RCC 7860 (cell line): ENCODE measurements around the gene DKK1.

Experiments
- DNase-seq: peaks from one replicate; pipeline ENCODE4 v3.0.0-alpha.2; 2015; ENCODE audit warnings: low spot score
- FAIRE-seq: peaks from 2 replicates; lab custom pipeline; 2012; peaks lifted over from hg19 to GRCh38; lab: Jason Lieb, UNC

DKK1 gene, protein sequence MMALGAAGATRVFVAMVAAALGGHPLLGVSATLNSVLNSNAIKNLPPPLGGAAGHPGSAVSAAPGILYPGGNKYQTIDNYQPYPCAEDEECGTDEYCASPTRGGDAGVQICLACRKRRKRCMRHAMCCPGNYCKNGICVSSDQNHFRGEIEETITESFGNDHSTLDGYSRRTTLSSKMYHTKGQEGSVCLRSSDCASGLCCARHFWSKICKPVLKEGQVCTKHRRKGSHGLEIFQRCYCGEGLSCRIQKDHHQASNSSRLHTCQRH

GRCh38 chr10:52313933-52314821 is at the start of gene DKK1:
Gene DKK1, plus strand, starts transcription at chr10:52314281. Its CDS starts 154 bp downstream, at chr10:52314435.
- no peak for DNase-seq

DNA sequence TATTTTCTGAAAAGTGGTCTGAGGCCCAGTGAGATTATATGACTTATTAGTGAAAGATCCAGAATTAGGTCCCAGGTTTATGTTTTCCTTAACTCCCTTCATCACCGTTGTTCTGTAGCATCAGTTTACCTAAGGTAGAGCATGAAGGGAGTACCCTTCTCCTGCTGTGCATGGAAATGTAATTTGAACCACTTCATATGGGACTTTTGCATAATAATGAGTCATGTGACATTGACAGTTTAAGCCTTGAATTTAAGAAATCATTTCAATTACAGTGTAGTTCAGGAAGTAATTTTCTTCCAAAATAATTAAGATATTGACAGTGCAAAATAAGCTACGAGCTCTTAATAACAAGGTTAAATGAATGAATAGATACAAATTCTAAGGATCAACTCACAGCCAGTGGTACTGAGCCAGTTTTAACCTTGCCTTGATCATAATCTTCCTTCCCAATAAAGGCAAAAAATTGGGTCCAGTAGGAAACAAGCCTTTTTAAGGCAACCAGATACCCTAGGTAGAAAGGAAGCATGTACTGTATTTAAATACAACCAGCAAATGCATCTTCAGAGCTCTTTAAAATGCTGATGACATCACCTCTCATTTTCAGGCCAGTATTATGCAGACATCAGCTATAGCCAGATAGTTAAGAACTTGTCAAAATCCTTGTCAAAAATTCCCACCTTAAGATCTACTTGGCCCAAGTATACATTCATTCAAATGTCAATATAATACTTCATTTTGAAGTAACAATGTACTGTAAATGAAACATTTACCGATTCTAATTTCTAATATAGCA is 48.8 kb upstream of the DKK1 start:
- DNase-seq, result no peak
- FAIRE-seq, result no peak

More at GRCh38 chr10:52313933-52314821, at the start of gene DKK1:
- no peak for FAIRE-seq

DNA sequence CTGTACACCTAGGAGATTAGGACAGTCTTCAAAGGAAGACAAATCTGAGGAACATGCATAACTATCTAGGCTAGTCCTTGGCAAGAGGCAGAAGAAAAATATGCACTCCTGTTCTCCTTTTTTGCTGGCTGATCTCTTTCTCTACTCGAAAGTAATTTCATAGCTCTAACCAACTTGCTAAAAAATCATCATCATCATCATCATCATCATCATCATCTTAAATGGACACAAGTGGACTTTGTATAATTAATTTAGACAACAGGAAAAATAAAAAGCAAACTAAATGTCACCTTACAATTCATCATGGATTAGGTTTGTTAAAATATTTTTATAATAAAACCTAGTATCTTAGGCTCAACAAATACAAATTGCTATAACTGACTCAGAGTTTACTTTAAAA is 47.2 kb upstream of the DKK1 start:
- DNase-seq, result no peak
- no peak for FAIRE-seq

DNA sequence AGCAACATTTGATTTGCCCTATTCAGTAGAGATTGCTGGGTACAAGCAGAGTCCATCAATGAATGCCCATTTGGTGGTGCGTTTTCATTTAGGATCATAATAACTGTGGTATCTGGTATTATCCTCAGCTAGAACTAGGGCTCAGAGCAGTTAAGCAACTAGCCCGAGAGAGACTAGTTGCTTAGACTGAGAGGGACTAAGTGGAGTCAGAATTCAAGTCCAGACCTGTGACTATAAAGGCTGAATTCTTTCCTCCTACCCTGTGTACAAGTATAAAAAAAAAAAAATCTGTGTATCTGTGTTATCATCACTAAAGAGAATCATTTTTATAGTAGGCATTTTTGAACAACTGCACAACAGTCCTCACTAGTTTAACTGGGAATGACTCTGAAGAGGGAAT is 45.3 kb upstream of the DKK1 start:
- no peak for FAIRE-seq
- DNase-seq, result no peak

- DNase-seq (no peak), FAIRE-seq (no peak)
Measured at GRCh38 chr10:52269233-52269632, 44.8 kb upstream of the DKK1 start.

DNA sequence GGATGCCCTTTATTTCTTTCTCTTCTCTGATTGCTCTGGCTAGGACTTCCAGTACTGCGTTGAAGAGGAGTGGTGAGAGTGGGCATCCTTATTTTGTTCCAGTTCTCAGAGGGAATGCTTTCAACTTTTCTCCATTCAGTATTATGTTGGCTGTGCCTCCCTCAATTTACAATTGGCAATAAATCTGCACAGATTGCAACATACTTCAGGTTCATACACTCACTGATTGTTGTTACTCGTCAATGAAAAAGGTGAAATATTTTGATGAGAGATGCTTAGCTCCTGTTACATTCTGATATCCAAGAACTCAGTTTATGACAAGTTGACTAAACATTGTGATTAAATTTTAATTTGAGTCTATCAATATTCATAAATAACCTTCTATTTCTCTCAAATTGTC is 37.9 kb upstream of the DKK1 start:
- FAIRE-seq, result no peak
- no peak for DNase-seq

DNA sequence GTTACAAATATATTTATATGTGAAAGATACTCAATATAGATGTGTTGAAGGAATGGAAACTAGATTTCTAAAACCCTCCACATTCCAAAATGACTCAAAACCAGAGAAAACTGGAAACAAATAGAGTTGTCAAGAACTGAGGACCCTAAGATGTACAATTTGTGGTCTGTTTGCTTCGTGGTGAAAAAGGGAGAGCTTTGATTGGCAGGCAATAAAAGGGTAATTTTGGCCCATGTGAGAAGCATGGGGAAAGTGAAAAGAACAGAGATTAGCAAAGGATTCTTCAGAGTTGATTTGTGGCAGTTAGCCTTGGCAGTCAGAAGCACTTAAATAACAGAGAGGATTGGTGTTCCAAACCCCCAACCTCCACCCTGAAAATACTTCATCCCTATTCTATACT is 37.1 kb upstream of the DKK1 start:
- DNase-seq (no peak), FAIRE-seq (no peak)

DNA sequence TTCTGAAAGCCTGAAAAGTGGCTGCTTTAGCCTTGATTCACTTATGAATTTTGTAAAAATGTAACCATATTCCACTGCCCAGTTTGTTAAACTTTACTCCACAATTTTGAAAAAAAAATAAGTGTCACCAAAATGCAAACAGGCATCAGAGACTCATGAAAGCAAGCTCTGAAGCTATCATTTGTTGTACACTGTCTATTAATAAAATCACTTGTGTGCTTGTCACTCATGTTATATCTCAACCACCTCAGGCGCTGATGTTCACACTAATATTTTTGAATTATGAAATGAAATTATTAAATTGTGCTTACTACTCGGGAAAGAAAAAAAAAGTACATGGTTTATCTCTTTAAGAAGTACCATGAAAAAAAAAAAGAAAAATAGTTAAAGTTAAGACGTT is 34.5 kb upstream of the DKK1 start:
- no peak for DNase-seq

DNA sequence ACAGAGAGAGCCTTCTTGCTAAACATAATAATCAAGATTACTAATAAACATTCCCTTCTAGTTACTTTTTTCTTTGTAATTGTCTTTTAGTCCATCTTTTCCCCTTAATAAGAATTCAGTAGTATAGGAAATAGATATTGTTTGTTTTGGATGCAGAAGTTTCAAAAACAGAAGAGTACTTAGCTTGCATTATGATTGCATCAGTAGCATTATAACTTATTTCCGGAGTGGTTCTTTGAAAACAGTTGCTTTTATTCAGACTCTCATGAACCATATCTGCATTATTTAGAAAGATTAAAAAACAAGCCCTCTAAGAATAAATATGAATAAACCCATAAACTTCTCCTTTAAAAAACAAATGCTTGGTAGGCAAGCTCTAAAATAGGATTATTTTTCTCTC is 34.0 kb upstream of the DKK1 start:
- DNase-seq (no peak), FAIRE-seq (no peak)

More for the DNA sequence above, 34.5 kb upstream of the DKK1 start:
- FAIRE-seq, result no peak

GRCh38 chr10:52283174-52283573 is 30.9 kb upstream of the DKK1 start:
- DNase-seq (no peak), FAIRE-seq (no peak)

GRCh38 chr10:52284416-52285013 is 29.6 kb upstream of the DKK1 start:
- no peak for DNase-seq
- FAIRE-seq, result no peak

DNA sequence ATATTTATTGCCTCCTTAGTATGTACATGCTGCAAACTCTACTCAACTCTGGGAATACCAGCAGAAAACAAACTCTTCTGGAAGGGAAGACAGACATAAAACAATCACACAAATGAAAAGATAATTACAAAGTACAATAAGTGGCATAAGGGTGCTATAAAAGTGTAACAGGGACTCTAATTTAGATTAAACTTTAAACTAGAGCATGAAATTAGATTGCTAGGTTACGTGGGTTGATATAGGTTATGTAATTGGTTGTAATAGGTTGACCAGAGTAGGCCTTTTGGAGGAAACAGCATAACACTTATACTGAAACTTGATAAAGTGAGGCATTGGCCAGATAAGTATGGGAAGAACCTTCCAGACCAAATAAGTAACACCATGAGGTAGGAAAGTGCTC is 26.2 kb upstream of the DKK1 start:
- no peak for FAIRE-seq
- DNase-seq, result no peak

DNA sequence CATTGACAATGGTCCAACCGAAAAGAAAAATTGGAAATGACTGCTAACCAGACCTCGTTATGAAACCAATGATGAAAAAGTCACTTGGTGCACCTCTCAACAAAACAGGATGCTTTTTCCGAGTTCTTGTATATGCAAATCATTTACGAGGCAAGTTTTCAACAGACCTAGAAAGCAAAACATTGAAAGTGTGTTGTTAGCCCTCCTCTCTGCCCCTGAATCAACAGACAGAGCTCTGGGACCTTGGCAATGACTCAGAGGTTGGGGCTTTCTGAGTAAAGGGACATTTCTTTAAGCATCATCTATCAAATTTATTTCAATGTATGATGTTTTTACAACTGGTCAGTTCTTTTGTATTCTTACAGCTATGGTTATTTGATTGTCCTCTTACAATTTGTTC is 16.3 kb upstream of the DKK1 start:
- FAIRE-seq (no peak), DNase-seq (no peak)

GRCh38 chr10:52300599-52301277 is 13.3 kb upstream of the DKK1 start:
- no peak for DNase-seq
- FAIRE-seq, result no peak

- peak; percentile 53 for DNase-seq
- no peak for FAIRE-seq
Measured at GRCh38 chr10:52308251-52309031, 5.6 kb upstream of the DKK1 start.

DNA sequence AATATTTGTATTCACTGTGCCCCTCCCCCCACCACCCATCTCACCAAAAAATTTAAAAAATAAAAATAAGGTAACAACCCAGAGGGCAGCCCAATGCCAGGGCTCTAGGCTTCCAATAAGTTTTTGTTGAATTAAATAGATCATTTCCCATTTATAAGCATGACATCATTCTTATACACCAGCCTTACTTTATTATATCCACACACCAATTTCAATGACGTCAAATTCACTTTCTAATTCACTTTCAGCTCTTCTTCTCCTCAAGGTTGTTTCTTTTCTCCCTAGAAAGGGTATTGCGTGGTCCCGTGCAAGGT is 1.2 kb upstream of the DKK1 start:
- no peak for DNase-seq

GRCh38 chr10:52313256-52313932 is 687 bp upstream of the DKK1 start:
- FAIRE-seq (no peak), DNase-seq (no peak)

More for the DNA sequence above, 1.2 kb upstream of the DKK1 start:
- FAIRE-seq, result no peak

DNA sequence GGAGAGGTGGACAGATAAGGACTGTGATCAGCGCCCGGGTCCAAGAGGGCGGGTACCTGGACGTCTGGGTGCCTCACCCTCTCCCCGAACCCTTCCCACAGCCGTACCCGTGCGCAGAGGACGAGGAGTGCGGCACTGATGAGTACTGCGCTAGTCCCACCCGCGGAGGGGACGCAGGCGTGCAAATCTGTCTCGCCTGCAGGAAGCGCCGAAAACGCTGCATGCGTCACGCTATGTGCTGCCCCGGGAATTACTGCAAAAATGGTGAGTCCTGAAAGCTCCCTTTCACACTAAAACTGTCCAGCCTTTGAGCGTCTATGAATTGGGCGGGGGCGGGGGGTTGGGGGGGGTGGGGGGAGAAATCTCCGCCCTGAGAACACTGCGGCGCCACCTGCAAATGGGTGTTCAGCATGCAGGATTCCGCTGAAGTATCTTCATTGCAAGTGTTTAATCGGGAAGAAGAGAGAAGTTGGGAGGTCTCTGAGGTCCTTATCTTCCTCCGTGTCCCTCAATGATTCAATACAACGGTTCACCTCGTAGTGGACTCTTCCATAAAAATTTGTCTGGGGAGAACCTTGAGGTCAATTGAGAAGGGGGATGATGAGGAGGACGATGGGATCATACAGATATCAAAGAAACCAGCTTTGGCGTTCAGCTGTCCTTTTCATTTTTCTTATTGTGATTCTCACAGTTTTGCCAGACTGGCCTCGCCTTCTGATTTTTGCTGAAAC is 906 bp downstream of the DKK1 start:
- DNase-seq, result no peak
- no peak for FAIRE-seq

- no peak for FAIRE-seq
Measured at GRCh38 chr10:52316001-52316400, 1.9 kb downstream of the DKK1 start.

More at GRCh38 chr10:52316001-52316400, 1.9 kb downstream of the DKK1 start:
- no peak for DNase-seq
